Measurements from ENCODE around the gene CENPP. TPM values are rescaled to one million over a fixed set of nuclear protein-coding genes. Genes with fewer than 3 reads are reported as not detected.
A peak's percentile ranks its signal among the peaks of the same experiment; 100 is the strongest.

Gene CENPP
- total and polyA plus RNA-seq, 2 donors, result 2.7 to 20.9 TPM

- no peaks in the 10 kb centered on the region for H3K36me3 ChIP-seq (ENCODE audit: insufficient read depth)
- H3K4me3 ChIP-seq (ENCODE audit: low read depth, low read length), result no peak overlapping the region
- H3K4me1 ChIP-seq (ENCODE audit: insufficient read depth), result no peaks in the 10 kb centered on the region
- no peak for DNase-seq (ENCODE audit: extremely low spot score)
- H3K27ac ChIP-seq (ENCODE audit: low read depth), result no peak overlapping the region
- WGBS, result 72% methylated on average over 10 of the region's 10 CpGs
These were observed 282.6 kb downstream of the CENPP start for GRCh38 chr9:92608241-92608908.

- Histone ChIP-seq H3K4me1 (ENCODE audit: insufficient read depth) (no peaks in the 10 kb centered on the region), H3K36me3 (ENCODE audit: insufficient read depth) (no peaks in the 10 kb centered on the region), H3K4me3 (ENCODE audit: low read depth, low read length) (no peak overlapping the region), H3K27ac (ENCODE audit: low read depth) (no peak overlapping the region)
- 55% methylated on average over 11 of the region's 11 CpGs for WGBS
- no peak for DNase-seq (ENCODE audit: extremely low spot score)
These were observed 283.2 kb downstream of the CENPP start for GRCh38 chr9:92608909-92609445.

GRCh38 chr9:92610470-92611420 is 285.0 kb downstream of the CENPP start:
- Histone ChIP-seq H3K4me1 (ENCODE audit: insufficient read depth) (no peaks in the 10 kb centered on the region), H3K36me3 (ENCODE audit: insufficient read depth) (peaks cover 2% of the 10 kb centered on the region), H3K27ac (ENCODE audit: low read depth) (no peak overlapping the region), H3K4me3 (ENCODE audit: low read depth, low read length) (no peak overlapping the region)
- 81% methylated on average over 32 of the region's 32 CpGs for WGBS
- DNase-seq (ENCODE audit: extremely low spot score), result no peak

GRCh38 chr9:92611621-92612285 is 286.0 kb downstream of the CENPP start:
- peaks cover 2% of the 10 kb centered on the region for H3K36me3 ChIP-seq (ENCODE audit: insufficient read depth)
- H3K4me3 ChIP-seq (ENCODE audit: low read depth, low read length), result no peak overlapping the region
- DNase-seq (ENCODE audit: extremely low spot score), result no peak
- no peak overlapping the region for H3K27ac ChIP-seq (ENCODE audit: low read depth)
- WGBS, result 75% methylated on average over 10 of the region's 10 CpGs
- no peaks in the 10 kb centered on the region for H3K4me1 ChIP-seq (ENCODE audit: insufficient read depth)

GRCh38 chr9:92612292-92612691 is 286.5 kb downstream of the CENPP start:
- WGBS, result 93% methylated on average over 5 of the region's 5 CpGs
- H3K4me3 ChIP-seq (ENCODE audit: low read depth, low read length), result no peak overlapping the region
- no peak overlapping the region for H3K27ac ChIP-seq (ENCODE audit: low read depth)
- DNase-seq (ENCODE audit: extremely low spot score), result no peak
- H3K4me1 ChIP-seq (ENCODE audit: insufficient read depth), result no peaks in the 10 kb centered on the region
- peaks cover 2% of the 10 kb centered on the region for H3K36me3 ChIP-seq (ENCODE audit: insufficient read depth)

GRCh38 chr9:92612816-92613215 is 287.1 kb downstream of the CENPP start:
- WGBS, result 83% methylated on average over 11 of the region's 11 CpGs
- no peak overlapping the region for H3K27ac ChIP-seq (ENCODE audit: low read depth)
- H3K4me1 ChIP-seq (ENCODE audit: insufficient read depth), result no peaks in the 10 kb centered on the region
- no peak for DNase-seq (ENCODE audit: extremely low spot score)
- peaks cover 2% of the 10 kb centered on the region for H3K36me3 ChIP-seq (ENCODE audit: insufficient read depth)
- no peak overlapping the region for H3K4me3 ChIP-seq (ENCODE audit: low read depth, low read length)

- H3K36me3 ChIP-seq (ENCODE audit: insufficient read depth), result peaks cover 2% of the 10 kb centered on the region
- 94% methylated on average over 23 of the region's 23 CpGs for WGBS
- H3K4me3 ChIP-seq (ENCODE audit: low read depth, low read length), result no peak overlapping the region
- H3K27ac ChIP-seq (ENCODE audit: low read depth), result no peak overlapping the region
- no peaks in the 10 kb centered on the region for H3K4me1 ChIP-seq (ENCODE audit: insufficient read depth)
- DNase-seq (ENCODE audit: extremely low spot score), result no peak
These were observed 287.7 kb downstream of the CENPP start for GRCh38 chr9:92613268-92614122.

- WGBS, result 95% methylated on average over 9 of the region's 9 CpGs
- H3K36me3 ChIP-seq (ENCODE audit: insufficient read depth), result peaks cover 2% of the 10 kb centered on the region
- H3K4me1 ChIP-seq (ENCODE audit: insufficient read depth), result no peaks in the 10 kb centered on the region
- H3K27ac ChIP-seq (ENCODE audit: low read depth), result no peak overlapping the region
- DNase-seq (ENCODE audit: extremely low spot score), result no peak
- no peak overlapping the region for H3K4me3 ChIP-seq (ENCODE audit: low read depth, low read length)
These were observed 288.4 kb downstream of the CENPP start for GRCh38 chr9:92614123-92614510.

GRCh38 chr9:92614763-92615461 is 289.2 kb downstream of the CENPP start:
- Histone ChIP-seq H3K36me3 (ENCODE audit: insufficient read depth) (peaks cover 2% of the 10 kb centered on the region), H3K4me1 (ENCODE audit: insufficient read depth) (no peaks in the 10 kb centered on the region), H3K4me3 (ENCODE audit: low read depth, low read length) (no peak overlapping the region), H3K27ac (ENCODE audit: low read depth) (no peak overlapping the region)
- WGBS, result 81% methylated on average over 17 of the region's 17 CpGs
- no peak for DNase-seq (ENCODE audit: extremely low spot score)

- no peak overlapping the region for H3K4me3 ChIP-seq (ENCODE audit: low read depth, low read length)
- peaks cover 2% of the 10 kb centered on the region for H3K36me3 ChIP-seq (ENCODE audit: insufficient read depth)
- 86% methylated on average over 13 of the region's 13 CpGs for WGBS
- H3K27ac ChIP-seq (ENCODE audit: low read depth), result no peak overlapping the region
- H3K4me1 ChIP-seq (ENCODE audit: insufficient read depth), result no peaks in the 10 kb centered on the region
- DNase-seq (ENCODE audit: extremely low spot score), result no peak
These were observed 290.0 kb downstream of the CENPP start for GRCh38 chr9:92615790-92616189.

GRCh38 chr9:92616199-92616641 is 290.5 kb downstream of the CENPP start:
- H3K36me3 ChIP-seq (ENCODE audit: insufficient read depth), result peaks cover 2% of the 10 kb centered on the region
- H3K4me1 ChIP-seq (ENCODE audit: insufficient read depth), result no peaks in the 10 kb centered on the region
- 56% methylated on average over 11 of the region's 11 CpGs for WGBS
- H3K27ac ChIP-seq (ENCODE audit: low read depth), result peak overlapping the region; percentile 12
- no peak for DNase-seq (ENCODE audit: extremely low spot score)
- H3K4me3 ChIP-seq (ENCODE audit: low read depth, low read length), result no peak overlapping the region

GRCh38 chr9:92616655-92617111 is 290.9 kb downstream of the CENPP start:
- no peaks in the 10 kb centered on the region for H3K4me1 ChIP-seq (ENCODE audit: insufficient read depth)
- peaks cover 2% of the 10 kb centered on the region for H3K36me3 ChIP-seq (ENCODE audit: insufficient read depth)
- DNase-seq (ENCODE audit: extremely low spot score), result no peak
- peak overlapping the region; percentile 75 for H3K27ac ChIP-seq (ENCODE audit: low read depth)
- WGBS, result 65% methylated on average over 11 of the region's 11 CpGs
- no peak overlapping the region for H3K4me3 ChIP-seq (ENCODE audit: low read depth, low read length)

Measured in urinary bladder (tissue), 4 donors.